Activated CD4-positive, alpha-beta T cell treated with anti-CD3 and anti-CD28 coated beads, Interleukin-2, amount 50 U/mL, for 4 hours (primary cell): Measurements from ENCODE around the gene NSL1.

ENCODE experiments used
- DNase-seq, 2 experiments: peaks; one replicate each; pipeline ENCODE4 v3.0.0-alpha.2; 2020

NSL1 gene

DNA sequence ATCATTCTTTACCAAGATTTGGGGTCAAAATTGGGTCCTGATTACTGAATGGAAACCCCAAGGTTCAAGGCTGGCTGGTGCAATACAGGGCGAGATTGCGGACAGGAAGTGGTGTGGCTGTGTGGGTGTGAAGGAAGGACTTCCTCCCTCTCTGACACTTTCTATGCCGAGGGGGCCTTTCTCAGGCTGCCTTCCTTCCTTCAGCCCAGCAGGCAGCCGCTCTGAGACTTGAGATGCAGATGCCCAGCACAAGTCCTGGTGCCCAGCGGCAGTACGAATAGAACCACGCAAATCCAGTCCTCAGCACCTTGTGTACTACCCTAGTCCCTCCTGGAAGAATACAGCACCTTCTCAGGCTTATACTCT, 108.2 kb downstream of the NSL1 start:
- no peak for DNase-seq

GRCh38 chr1:212680680-212681389, 110.7 kb downstream of the NSL1 start:
- no peak for DNase-seq

DNA sequence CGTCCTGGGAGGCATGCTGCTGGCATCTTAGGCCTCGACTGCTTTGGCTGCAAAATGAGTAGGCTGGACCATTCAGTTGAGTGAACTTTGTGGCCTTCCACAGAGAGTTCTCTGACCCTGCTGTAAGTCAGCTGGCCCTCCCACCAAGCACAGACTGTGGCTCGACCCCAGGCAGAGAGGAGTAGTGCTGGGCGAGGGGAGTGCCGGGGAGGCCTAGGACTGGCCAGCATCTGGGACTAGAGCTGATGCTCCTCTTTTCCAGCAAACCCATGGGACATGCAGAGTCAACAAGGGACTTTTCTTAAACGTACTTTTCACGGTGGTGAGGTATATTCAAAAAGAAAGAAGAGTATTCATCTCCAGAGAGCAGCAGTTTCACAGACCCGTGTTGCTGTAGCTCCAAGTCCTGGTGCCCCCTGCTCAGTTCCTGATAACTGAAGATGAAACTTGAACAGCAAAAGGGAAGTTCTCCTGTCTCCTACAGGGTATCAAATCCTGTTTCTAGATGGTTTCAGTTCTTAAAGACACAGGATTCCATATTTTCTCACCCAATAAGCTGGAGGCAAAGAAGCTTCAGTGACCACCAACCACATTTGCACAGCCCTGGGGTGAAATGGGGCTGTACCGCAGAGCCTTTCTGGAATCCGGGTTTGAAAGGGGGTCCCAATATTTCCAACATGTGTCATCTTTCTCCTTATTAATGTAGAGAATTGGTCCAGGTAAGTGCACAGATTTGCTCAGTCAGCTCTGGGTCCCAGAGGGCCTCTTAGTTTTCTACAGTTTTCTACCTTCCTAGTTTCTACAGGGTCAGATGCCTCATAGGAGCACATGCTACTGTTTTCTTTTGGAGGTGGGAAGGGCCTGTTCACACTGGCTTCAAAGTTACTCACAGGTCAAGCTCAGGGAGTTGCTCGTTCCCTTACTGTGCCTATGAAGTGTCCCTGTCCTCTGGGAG, 112.8 kb downstream of the NSL1 start:
- no peak for DNase-seq

- DNase-seq, result no peak
Observed at GRCh38 chr1:212677573-212677972, 114.0 kb downstream of the NSL1 start.

- no peak for DNase-seq
Observed at GRCh38 chr1:212677136-212677535, 114.4 kb downstream of the NSL1 start.
